MM.1S (cell line): ENCODE results near the gene EGLN1.

Experiments used
- DNase-seq: peaks from one replicate; pipeline ENCODE4 v3.0.0-alpha.2; 2015
- H2AFZ ChIP-seq: fragments of 300-600 bp; sonication (generic); 2 replicates; pipeline ENCODE4 v1.6.0; 2016; ENCODE audit warnings: antibody characterized with exemption, low read length
- H3F3A ChIP-seq: fragments of 300-600 bp; sonication (generic); 2 replicates; pipeline ENCODE4 v1.6.1; 2016; ENCODE audit warnings: mild to moderate bottlenecking, antibody characterized with exemption, low read length, moderate library complexity, mixed read lengths; ENCODE audit not compliant: insufficient read depth
- H3K27ac ChIP-seq: fragments of 300-600 bp; sonication (generic); 2 replicates; pipeline ENCODE4 v1.5.1; 2016; ENCODE audit warnings: mild to moderate bottlenecking, low read length
- H3K27me3 ChIP-seq: fragments of 300-600 bp; sonication (generic); replicated peaks from 2 replicates; pipeline ENCODE4 v1.6.0; 2016; ENCODE audit warnings: low read length; ENCODE audit not compliant: insufficient read depth
- H3K36me3 ChIP-seq: fragments of 300-600 bp; sonication (generic); replicated peaks from 2 replicates; pipeline ENCODE4 v1.6.1; 2016; ENCODE audit warnings: mild to moderate bottlenecking, low read length, mixed read lengths; ENCODE audit not compliant: insufficient read depth
- H3K4me1 ChIP-seq: fragments of 300-600 bp; sonication (generic); 2 replicates; pipeline ENCODE4 v1.6.1; 2016; ENCODE audit warnings: low read length, mixed read lengths
- H3K4me2 ChIP-seq: fragments of 300-600 bp; sonication (generic); 2 replicates; pipeline ENCODE4 v1.6.0; 2016; ENCODE audit warnings: low read depth, low read length
- H3K4me3 ChIP-seq: fragments of 300-600 bp; sonication (generic); 2 replicates; pipeline ENCODE4 v1.5.1; 2016; ENCODE audit warnings: low read length, mixed read lengths
- H3K79me2 ChIP-seq: fragments of 300-600 bp; sonication (generic); 2 replicates; pipeline ENCODE4 v1.6.1; 2016; ENCODE audit warnings: mixed run types, low read length, mixed read lengths
- H3K9ac ChIP-seq: fragments of 300-600 bp; sonication (generic); 2 replicates; pipeline ENCODE4 v1.6.1; 2016; ENCODE audit warnings: low read length, mixed read lengths
- H3K9me2 ChIP-seq: fragments of 300-600 bp; sonication (generic); replicated peaks from 2 replicates; pipeline ENCODE4 v1.6.1; 2016; ENCODE audit warnings: mild to moderate bottlenecking, low read length, mixed read lengths; ENCODE audit not compliant: insufficient read depth
- H3K9me3 ChIP-seq: fragments of 300-600 bp; sonication (generic); replicated peaks from 2 replicates; pipeline ENCODE4 v1.6.1; 2016; ENCODE audit warnings: mild to moderate bottlenecking, low read length, mixed read lengths; ENCODE audit not compliant: insufficient read depth
- H4K20me1 ChIP-seq: fragments of 300-600 bp; sonication (generic); 2 replicates; pipeline ENCODE4 v1.6.1; 2016; ENCODE audit warnings: mild to moderate bottlenecking, low read length, moderate library complexity, mixed read lengths; ENCODE audit not compliant: insufficient read depth
- EZH2 ChIP-seq: fragments of 300-600 bp; sonication (generic); optimal IDR thresholded peaks from 2 replicates; pipeline ENCODE3; 2017; ENCODE audit warnings: low read depth, mild to moderate bottlenecking, antibody characterized with exemption, low read length, mixed read lengths
- EZH2phosphoT487 ChIP-seq: fragments of 300-600 bp; sonication (generic); IDR thresholded peaks from 2 replicates; pipeline ENCODE4 v1.6.1; 2018; ENCODE audit warnings: antibody characterized with exemption, low read length
- TF ChIP-seq, protein P1 (sequence below): fragments of 300-600 bp; sonication (generic); IDR thresholded peaks from 2 replicates; pipeline ENCODE4 v1.5.1; 2016; ENCODE audit warnings: antibody characterized with exemption, low read length, mixed read lengths

The EGLN1 gene

DNA sequence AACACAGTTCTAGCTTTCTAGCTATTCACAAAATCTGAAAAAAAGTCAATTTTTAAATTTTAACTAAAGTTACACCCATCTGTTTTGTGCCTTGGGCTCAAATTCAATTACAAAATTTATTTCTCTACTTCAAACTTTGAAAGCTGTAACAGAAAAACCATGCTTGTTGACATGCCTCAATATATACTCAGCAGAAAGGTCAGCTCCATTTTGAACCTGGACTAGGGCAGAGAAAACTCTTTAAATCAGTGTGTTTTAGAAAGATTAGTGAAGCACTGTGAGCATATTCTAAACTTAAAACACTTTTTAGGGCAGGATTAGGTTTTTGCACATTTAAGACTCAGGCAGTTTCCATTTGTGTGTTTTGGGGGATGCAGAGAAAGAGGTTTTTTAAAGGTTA, 49.6 kb downstream of the EGLN1 start:
- DNase-seq = no peak
- Histone ChIP-seq H3K4me3 (no peak overlapping the region), H3K9me3 (no peaks in the 10 kb centered on the region), H3K9ac (no peak overlapping the region), H3K9me2 (no peaks in the 10 kb centered on the region), H3K4me1 (peaks cover 6% of the 10 kb centered on the region; the same call in 1 of the 2 replicates), H3K27ac (no peak overlapping the region), H4K20me1 (no peaks in the 10 kb centered on the region), H2AFZ (no peak overlapping the region), H3K27me3 (no peaks in the 10 kb centered on the region), H3F3A (no peaks in the 10 kb centered on the region), H3K79me2 (peaks cover 26% of the 10 kb centered on the region), H3K36me3 (no peaks in the 10 kb centered on the region), H3K4me2 (no peak overlapping the region)
- TF ChIP-seq, protein P1, sequence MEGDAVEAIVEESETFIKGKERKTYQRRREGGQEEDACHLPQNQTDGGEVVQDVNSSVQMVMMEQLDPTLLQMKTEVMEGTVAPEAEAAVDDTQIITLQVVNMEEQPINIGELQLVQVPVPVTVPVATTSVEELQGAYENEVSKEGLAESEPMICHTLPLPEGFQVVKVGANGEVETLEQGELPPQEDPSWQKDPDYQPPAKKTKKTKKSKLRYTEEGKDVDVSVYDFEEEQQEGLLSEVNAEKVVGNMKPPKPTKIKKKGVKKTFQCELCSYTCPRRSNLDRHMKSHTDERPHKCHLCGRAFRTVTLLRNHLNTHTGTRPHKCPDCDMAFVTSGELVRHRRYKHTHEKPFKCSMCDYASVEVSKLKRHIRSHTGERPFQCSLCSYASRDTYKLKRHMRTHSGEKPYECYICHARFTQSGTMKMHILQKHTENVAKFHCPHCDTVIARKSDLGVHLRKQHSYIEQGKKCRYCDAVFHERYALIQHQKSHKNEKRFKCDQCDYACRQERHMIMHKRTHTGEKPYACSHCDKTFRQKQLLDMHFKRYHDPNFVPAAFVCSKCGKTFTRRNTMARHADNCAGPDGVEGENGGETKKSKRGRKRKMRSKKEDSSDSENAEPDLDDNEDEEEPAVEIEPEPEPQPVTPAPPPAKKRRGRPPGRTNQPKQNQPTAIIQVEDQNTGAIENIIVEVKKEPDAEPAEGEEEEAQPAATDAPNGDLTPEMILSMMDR = no peak
- no peak for TF ChIP-seq EZH2
- TF ChIP-seq EZH2phosphoT487 = no peak

DNA sequence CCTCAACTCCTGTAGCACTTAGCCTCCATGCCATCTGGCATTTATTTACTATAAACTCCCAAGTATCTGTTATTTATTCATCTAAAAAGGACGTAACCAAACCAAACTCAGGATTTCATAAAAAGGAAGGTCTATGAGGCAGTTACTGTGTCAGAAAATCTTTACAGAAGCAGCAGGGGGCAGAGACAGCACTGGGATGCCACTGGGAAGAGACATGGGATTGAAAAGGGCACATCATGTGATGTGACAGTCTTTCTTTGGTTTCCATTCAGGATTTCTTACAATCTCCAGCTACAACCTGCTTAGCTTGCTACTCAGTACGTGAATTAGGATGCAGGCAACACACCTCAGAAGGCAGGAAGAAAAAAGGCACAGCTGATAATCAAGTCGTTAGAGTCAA, 52.8 kb downstream of the EGLN1 start:
- H2AFZ ChIP-seq = no peak overlapping the region
- no peaks in the 10 kb centered on the region for H3K36me3 ChIP-seq
- no peaks in the 10 kb centered on the region for H3F3A ChIP-seq
- no peaks in the 10 kb centered on the region for H3K9me3 ChIP-seq
- TF ChIP-seq EZH2 = no peak
- no peak for TF ChIP-seq EZH2phosphoT487
- TF ChIP-seq, protein P1 = no peak
- no peaks in the 10 kb centered on the region for H3K9me2 ChIP-seq
- H4K20me1 ChIP-seq = no peaks in the 10 kb centered on the region
- H3K27me3 ChIP-seq = no peaks in the 10 kb centered on the region
- H3K9ac ChIP-seq = no peak overlapping the region
- no peaks in the 10 kb centered on the region for H3K4me1 ChIP-seq
- no peak overlapping the region for H3K4me3 ChIP-seq
- H3K27ac ChIP-seq = no peak overlapping the region
- 0 out of 2 replicates have a peak, but pooled peaks cover 4% of the 10 kb centered on the region for H3K79me2 ChIP-seq
- no peak overlapping the region for H3K4me2 ChIP-seq
- no peak for DNase-seq

DNA sequence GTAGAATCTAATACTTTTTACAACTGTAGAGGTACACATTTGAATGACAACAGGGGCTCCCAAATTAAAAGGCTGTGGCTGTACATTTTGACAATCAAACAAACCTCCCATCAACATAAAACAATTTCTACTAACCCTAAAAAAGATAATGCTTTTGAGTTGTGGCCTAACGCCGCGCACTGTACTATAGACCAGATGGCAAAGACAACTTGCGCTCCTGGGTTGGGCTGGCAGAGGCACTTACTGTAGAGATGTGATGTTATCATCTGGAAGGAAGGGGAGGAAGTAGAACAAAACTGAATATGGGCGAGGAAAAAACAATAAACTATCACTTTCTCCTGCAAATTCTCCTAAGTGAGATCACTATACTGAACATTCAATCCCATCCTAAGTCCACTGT, 57.9 kb downstream of the EGLN1 start:
- TF ChIP-seq, protein P1 = no peak
- no peak for TF ChIP-seq EZH2
- no peak for TF ChIP-seq EZH2phosphoT487
- Histone ChIP-seq H3K4me2 (no peak overlapping the region), H3K4me3 (no peak overlapping the region), H3K27ac (no peak overlapping the region), H3K36me3 (no peaks in the 10 kb centered on the region), H3K9me3 (no peaks in the 10 kb centered on the region), H3K9ac (no peak overlapping the region), H3K4me1 (no peaks in the 10 kb centered on the region), H4K20me1 (no peaks in the 10 kb centered on the region), H3F3A (no peaks in the 10 kb centered on the region), H3K9me2 (no peaks in the 10 kb centered on the region), H3K27me3 (no peaks in the 10 kb centered on the region), H2AFZ (no peak overlapping the region), H3K79me2 (no peaks in the 10 kb centered on the region)
- no peak for DNase-seq
